HG03108 (cell line): Measurements from ENCODE around the gene ZNF576.
A peak's percentile ranks its signal among the peaks of the same experiment; 100 is the strongest.
"Not testable (repeated sequence)": the region's sequence is repeated elsewhere in the genome, so short reads cannot be mapped to it uniquely, and the experiment has no call there.

ENCODE experiments used
- ATAC-seq: cut with Tn5 transposase; IDR thresholded peaks from one replicate; pipeline ENCODE4 v1.9.1; 2021; ENCODE audit warnings: moderate library complexity; ENCODE audit not compliant: unreplicated experiment

Gene ZNF576

GRCh38 chr19:43595999-43596841 is at the start of gene ZNF576, which contains the start of gene IRGQ:
ZNF576 (plus strand) TSS chr19:43596595; CDS start chr19:43597109, 514 bp downstream.
IRGQ (minus strand) TSS chr19:43596134; CDS start chr19:43595338, 796 bp downstream.
- peak; percentile 78 for ATAC-seq

DNA sequence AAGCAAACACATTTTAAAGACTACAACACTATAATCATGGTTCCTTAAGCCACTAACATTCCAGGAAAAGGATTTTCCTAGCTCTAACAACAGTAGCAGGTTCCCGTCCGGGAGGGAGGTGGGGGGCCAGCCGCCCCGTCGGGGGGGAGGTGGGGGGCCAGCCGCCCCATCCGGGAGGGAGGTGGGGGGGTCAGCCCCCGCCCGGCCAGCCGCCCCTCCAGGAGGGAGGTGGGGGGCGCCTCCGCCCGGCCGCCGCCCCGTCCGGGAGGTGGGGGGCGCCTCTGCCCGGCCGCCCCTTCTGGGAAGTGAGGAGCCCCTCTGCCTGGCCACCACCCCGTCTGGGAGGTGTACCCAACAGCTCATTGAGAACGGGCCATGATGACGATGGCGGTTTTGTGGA is 48.5 kb upstream of the ZNF576 start:
- not testable (repeated sequence) for ATAC-seq

- ATAC-seq = no peak
Measured at GRCh38 chr19:43548706-43549105, 47.7 kb upstream of the ZNF576 start.

DNA sequence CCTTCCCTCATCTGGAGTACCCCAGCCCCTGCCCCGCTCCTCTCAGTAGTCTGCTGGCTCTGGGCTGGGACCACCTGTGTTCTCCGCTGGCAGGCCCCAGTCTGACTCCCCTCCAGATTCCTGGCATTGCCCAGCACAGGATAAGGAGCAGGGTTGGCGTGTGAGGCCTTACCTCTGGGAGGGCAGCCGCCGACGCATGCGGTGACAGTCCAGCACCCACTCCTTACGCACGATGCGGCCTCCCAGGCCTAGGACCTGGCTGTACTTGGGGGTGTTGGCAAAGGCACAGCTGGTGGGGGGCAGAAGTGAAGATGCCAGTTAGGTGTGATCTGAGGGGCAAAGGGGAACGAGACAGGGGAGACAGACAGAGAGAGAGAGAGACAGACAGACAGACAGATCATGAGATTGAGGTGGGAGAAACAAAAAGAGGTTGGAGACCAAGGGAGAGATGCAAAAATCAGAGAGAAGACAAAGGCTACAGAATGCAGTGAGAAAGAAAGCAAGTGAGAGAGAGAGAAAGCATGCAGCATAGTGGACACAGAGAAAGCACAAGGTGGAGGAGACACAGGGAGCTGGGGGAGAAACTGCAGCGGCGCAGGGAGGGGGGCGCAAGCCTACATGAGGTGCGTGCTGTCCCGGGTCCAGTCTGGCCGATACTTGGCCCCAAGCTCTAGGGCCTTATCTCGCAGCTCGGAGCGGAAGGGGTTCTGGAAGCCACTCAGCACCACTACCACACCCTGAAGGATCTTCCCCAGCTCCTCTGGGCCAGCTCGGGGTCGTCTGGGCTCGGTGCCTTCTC is 44.8 kb upstream of the ZNF576 start:
- ATAC-seq = no peak

DNA sequence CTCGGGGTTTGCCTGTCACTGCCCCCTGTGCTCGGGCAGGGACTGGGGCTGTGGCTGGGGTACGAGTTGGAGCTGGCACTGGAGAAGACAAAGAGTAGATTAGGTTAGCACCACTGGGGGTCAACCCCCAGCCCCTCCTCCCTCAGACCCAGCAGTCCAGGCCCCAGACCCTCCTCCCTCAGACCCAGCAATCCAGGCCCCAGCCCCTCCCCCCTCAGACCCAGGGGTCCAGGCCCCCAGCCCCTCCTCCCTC is 44.3 kb upstream of the ZNF576 start:
- ATAC-seq = no peak

DNA sequence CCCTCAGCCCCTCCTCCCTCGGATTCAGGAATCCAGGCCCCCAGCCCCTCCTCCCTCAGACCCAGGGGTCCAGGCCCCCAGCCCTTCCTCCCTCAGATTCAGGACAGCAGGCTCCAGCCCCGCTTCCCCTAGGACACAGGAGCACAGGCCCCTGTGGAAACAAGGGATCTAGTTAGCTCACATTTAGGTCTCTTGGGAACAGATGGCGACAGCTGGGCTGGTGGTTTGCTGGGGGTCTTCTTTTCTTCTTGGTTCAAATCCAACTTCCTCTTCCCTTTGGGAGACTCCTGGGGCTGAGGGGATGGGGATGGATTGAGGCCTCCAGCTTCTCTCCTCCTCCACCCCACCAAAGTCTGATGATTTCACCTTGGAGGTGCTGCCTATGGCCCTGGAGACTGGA is 43.8 kb upstream of the ZNF576 start:
- no peak for ATAC-seq

DNA sequence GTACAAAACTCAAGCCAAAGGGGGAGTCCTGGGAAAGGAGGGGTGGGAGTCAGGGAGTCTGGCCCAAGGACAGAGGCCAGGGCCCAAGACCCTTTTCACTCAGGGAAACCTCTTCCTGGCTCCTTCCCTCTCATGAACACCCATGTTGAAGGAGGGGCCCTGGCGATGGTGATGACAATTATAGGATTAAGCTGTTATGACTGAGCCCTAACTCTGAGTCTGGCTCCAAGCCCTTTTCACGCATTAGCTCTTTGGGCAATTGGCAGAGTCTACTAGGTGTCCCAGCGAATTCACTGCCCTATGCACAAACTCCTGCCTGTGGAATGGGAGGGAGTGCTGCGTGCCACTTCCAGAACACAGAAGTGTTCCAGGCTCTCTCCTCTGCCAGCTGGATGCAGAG is 42.7 kb upstream of the ZNF576 start:
- no peak for ATAC-seq

DNA sequence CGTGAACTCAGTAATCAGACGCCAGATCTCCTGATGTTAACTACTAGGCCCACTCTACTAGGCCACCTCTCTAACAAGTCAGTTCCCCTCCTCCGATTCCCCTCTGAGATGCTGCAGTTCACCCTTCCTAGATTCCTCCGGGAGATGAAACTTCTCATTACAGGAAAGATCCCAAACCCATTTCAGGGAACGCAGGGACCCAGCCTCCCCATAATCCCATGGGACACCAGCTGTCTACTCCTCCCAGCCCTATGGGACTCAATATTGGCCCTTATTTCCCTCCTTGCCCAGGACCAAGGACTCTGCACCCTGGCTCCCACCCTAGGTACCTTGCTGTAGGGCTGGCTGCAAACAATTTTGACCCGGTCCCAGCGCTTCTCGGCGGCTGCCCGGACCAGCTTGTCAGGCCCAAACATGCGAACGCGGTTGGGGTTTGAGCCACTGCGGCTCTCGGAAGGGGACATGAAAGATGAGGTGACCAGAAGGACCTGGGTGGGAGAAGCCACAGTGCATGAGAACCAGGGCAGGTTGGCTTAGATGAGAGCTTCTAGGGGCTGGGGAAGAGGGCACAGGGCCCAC is 42.0 kb upstream of the ZNF576 start:
- no peak for ATAC-seq

GRCh38 chr19:43555185-43555770 is 41.1 kb upstream of the ZNF576 start:
- no peak for ATAC-seq

DNA sequence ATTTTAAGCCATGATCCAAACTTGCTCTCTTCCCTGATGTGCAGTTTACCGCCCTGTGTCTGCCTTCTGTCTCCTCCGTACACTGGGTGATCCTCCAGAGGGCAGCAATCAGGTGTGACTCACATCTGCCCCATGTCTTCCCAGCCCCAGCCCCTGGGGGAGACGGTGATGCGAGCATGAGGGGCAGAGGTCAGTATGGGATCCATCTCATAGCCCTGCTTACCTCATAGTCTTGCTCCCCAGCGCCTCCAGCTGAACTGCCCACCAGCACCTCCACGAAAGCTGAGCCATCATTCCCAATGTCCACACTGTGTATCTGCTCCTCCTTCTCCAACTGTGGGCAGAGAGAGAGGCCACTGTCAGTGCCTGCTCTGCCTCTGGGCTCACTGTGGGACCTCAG is 35.7 kb upstream of the ZNF576 start:
- ATAC-seq = no peak

DNA sequence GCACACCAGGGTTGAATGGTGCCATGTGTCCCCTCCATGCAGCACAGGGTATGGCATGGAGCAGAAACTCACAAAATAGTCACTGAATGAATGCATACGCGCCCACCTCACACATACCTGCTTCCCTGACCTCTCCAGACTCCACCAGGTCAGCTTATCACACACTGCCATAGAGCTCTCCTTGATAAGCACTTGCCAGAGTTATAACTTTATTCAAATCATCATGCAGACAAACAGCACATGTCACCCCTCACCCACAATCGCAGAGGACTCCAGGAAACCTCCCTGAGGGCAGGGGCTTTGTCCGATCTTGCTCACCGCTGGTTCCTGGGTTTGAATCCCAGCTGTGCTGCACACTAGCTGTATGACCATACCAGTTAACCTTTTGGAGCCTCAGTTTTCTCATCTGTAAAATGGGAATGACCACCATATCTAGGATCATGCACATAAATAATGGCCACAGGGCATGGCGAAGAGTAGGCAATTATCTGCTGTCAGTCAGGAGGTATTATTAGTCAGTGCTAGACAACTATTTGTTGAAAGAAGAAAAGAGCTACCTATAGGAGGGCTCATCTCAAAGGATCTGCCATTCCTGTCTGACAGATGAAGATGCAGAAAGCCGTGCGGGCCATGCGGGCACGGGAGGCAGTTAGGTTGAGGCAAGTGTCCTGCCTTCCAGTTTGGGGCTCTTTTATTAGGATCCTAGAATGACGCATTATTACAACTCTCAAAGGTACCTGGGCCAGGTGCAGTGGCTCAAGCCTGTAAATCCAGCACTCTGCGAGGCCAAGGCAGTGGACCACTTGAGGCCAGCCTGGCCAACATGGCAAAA is 35.0 kb upstream of the ZNF576 start:
- no peak for ATAC-seq

DNA sequence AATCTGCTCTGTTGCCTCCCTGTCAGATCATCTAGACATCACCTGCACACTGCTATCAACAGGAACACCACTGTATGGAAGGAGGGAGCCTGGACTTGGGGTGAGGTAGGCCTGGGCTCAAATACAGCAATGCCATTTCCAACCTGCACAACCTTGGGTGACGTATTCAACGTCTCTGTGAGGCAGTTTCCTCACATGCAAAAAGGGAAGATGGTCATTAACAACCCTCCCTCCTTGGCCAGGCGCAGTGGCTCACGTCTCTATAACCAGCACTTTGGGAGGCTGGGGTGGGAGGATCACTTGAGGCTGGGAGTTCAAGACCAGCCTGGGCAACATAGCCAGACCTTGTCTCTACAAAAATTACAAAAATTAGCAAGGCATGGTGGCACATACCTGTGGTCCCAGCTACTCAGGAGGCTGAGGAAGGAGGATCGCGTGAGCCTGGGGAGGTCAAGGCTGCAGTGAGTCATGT is 34.1 kb upstream of the ZNF576 start:
- ATAC-seq = no peak

DNA sequence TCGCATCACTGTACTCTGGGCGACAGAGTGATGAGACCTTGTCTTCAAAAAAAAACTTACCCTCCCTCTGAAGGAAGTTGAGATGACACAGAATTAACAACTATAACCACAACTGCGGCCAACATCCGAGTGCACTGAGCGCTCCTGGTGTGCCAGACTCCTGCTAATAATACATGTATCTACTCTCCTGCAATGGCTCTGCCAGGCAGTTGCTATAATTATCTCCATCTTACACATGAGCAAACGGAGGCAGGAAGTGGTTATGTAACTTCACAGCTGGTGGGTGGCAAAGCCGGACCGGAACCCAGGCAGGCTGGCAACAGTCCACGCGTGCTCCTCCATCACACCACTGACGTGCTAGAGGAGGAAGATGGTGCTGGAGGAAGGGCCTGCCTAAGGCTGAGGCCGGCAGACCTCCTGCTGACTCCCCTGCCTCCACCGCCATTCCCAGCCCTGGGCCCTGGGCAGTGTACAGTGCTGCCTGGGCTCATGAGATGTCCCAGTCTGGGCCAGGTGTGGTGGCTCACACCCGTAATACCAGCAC is 33.6 kb upstream of the ZNF576 start:
- ATAC-seq = peak; percentile 68

DNA sequence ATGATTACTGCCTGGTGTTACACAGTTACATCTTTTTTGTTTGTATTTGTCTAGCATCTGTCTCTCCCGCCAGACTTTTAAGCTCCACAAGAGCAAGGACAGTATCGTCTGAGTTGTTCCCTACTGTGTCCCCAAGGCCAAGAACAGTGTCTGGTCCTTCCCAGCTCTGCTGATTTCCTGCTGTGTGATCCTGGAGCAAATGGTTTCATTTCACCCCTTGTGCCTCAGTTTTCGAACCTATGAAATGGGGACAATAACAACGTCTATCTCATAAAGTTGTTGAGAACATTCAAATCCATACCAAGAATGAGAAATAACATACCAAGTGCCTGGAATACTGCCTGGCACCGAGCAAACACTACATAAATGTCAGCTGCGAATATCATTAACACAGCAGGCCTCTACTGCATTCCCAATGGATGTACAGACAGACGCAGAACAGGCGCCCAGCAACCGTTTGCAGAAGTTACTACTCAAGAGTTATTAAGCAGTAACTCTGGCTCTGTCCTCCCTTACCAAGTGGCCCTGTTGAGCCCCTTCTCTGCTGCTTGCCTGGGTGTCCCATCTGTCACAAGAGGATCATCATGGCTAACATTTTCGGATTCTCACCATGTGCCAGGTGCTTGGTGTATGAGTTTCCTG is 32.5 kb upstream of the ZNF576 start:
- no peak for ATAC-seq

DNA sequence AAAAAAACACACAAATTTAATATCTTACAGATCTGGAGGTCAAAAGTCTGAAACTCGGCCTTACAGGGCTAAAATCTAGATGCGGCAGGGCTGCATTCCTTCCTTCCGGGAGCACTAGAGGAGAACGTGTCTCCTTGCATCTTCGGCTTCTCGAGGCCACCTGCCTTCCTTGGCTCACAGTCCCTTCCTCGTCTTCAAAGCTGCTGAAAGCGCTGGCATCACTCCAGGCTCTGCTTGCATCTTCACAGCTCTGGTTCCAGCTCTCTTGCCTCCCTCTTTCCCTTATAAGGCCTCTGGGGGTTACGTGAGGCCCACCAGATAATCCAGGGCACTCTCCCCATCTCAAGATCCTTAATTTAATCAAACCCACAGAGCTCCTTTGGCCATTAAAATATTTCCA is 31.6 kb upstream of the ZNF576 start:
- ATAC-seq = no peak

GRCh38 chr19:43569657-43570056 is 26.7 kb upstream of the ZNF576 start:
- no peak for ATAC-seq

DNA sequence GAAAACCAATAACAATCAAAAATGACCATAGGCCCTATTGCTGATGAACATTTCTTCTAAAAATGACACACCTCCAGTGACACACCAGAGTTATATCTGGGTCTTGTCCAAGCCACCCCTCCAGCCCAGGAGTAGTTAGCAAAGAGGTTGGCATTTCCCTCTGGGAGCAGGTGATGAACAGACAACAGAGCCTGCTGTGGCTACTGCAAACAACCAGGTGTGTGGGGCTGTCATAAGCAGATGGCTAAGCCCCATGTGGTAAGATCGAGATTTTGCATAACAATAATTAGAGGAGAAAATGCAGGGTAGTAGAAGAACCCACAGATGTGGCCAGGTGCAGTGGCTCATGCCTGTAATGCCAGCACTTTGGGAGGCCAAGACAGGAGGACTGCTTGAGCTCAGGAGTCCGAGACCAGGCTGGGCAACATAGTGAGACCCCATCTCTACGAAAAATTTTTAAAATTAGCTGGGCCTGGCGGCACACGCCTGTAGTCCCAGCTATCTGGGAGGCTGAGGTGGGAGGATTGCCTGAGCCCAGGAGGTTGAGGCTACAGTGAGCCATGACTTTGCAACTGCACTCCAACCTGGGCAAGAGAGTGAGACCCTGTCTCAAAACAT is 26.1 kb upstream of the ZNF576 start:
- ATAC-seq = no peak

DNA sequence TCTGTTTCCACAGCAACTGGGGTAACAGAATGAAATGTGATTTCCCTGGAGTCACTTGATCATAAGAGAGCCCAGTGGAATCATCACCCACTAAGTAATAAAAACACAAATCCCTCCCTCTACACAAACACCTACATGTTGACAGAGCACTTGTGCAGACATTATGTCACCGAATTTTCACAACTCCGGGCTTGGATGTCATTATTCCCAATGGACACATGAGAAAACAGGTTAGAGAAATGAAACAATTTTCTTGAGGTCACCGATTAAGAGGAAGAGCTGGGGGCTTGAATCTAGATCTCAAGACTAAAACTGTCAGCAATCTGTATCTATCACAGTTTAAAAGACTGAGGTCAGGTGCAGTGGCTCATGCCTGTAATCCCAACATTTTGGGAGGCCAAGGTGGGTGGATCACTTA is 24.2 kb upstream of the ZNF576 start:
- no peak for ATAC-seq

GRCh38 chr19:43574424-43575155 is 21.8 kb upstream of the ZNF576 start:
- ATAC-seq = no peak
